ENCODE data around the gene ITM2C. TPM values are rescaled to one million over a fixed set of nuclear protein-coding genes. Genes with fewer than 3 reads are reported as not detected.

The ITM2C gene
- total and polyA plus RNA-seq, 2 of the 8 experiments (the other 6 are each of a cell fraction or from before 2014, with no cell fraction given) = 362 to 742 TPM

- TF ChIP-seq CTCF (IDR thresholded peaks at IDR 0.05; ENCODE audit: control extremely low read depth in 1 of 3, insufficient read depth in 1 of 3, low read depth in 1 of 3, low read length in 3 of 3) = peak; percentile 72 to 92 (median 91)
- no peak for TF ChIP-seq USF2 (IDR thresholded peaks at IDR 0.05; ENCODE audit: low read length)
- no peak for TF ChIP-seq ZNF274 (IDR thresholded peaks at IDR 0.05; ENCODE audit: borderline replicate concordance, extremely low read depth, low read length)
- TF ChIP-seq HDAC2 (IDR thresholded peaks at IDR 0.05; ENCODE audit: borderline replicate concordance in 1 of 2, low read depth in 2 of 2, low read length in 2 of 2) = no peak
- no peak for TF ChIP-seq HDAC6 (IDR thresholded peaks at IDR 0.05; ENCODE audit: low read depth, low read length)
- no peak for TF ChIP-seq ATF2 (IDR thresholded peaks at IDR 0.05; ENCODE audit: low read length)
- no peak for TF ChIP-seq SP4 (IDR thresholded peaks at IDR 0.05; ENCODE audit: low read length)
- peak; percentile 25 for TF ChIP-seq TAF7 (optimal IDR thresholded peaks at IDR 0.05; ENCODE audit: borderline replicate concordance, low read depth, low read length)
Observed at GRCh38 chr2:230847883-230848388, 16.8 kb upstream of the ITM2C start (continued).
